Stimulated activated CD8-positive, alpha-beta memory T cell treated with anti-CD3 and anti-CD28 coated beads, Interleukin-12 subunit alpha, Interleukin-12 subunit beta, amount 100 ng/mL, for 24 hours (primary cell): Measurements from ENCODE around the gene CA12.
"Not testable (repeated sequence)": the region's sequence is repeated elsewhere in the genome, so short reads cannot be mapped to it uniquely, and the experiment has no call there.

Experiments used
- DNase-seq: peaks from one replicate; pipeline ENCODE4 v3.0.0-alpha.2; 2020; ENCODE audit errors: extremely low read depth

CA12 gene

GRCh38 chr15:63358241-63359029 lies 23.2 kb downstream of the CA12 start:
- no peak for DNase-seq

GRCh38 chr15:63357731-63358130 lies 23.9 kb downstream of the CA12 start:
- no peak for DNase-seq

- DNase-seq = no peak
These were observed 24.6 kb downstream of the CA12 start for GRCh38 chr15:63357061-63357460.

GRCh38 chr15:63354821-63355650 lies 26.6 kb downstream of the CA12 start:
- DNase-seq = no peak

GRCh38 chr15:63353887-63354286 lies 27.8 kb downstream of the CA12 start:
- DNase-seq = no peak

GRCh38 chr15:63353261-63353660 lies 28.4 kb downstream of the CA12 start:
- DNase-seq = no peak

- no peak for DNase-seq
These were observed 28.8 kb downstream of the CA12 start for GRCh38 chr15:63352808-63353207.

- DNase-seq = no peak
These were observed 30.5 kb downstream of the CA12 start for GRCh38 chr15:63351170-63351569.

- no peak for DNase-seq
These were observed 31.4 kb downstream of the CA12 start for GRCh38 chr15:63350178-63350621.

GRCh38 chr15:63349621-63350020 lies 32.0 kb downstream of the CA12 start:
- no peak for DNase-seq

GRCh38 chr15:63349156-63349555 lies 32.5 kb downstream of the CA12 start:
- DNase-seq = no peak

- DNase-seq = no peak
These were observed 33.3 kb downstream of the CA12 start for GRCh38 chr15:63348392-63348791.

- no peak for DNase-seq
These were observed 34.4 kb downstream of the CA12 start for GRCh38 chr15:63347074-63347857.

GRCh38 chr15:63345391-63345752 lies 36.3 kb downstream of the CA12 start:
- DNase-seq = no peak

- no peak for DNase-seq
These were observed 36.8 kb downstream of the CA12 start for GRCh38 chr15:63344731-63345390.

- not testable (repeated sequence) for DNase-seq
These were observed 38.6 kb downstream of the CA12 start for GRCh38 chr15:63342996-63343562.

- no peak for DNase-seq
These were observed 39.7 kb downstream of the CA12 start for GRCh38 chr15:63341898-63342297.

- no peak for DNase-seq
These were observed 40.8 kb downstream of the CA12 start for GRCh38 chr15:63340878-63341277.

GRCh38 chr15:63340353-63340752 lies 41.3 kb downstream of the CA12 start:
- no peak for DNase-seq

GRCh38 chr15:63339836-63340235 lies 41.8 kb downstream of the CA12 start:
- DNase-seq = no peak

GRCh38 chr15:63339006-63339766 lies 42.5 kb downstream of the CA12 start:
- DNase-seq = no peak
